Measurements from ENCODE around the gene BOLA1. TPM values are rescaled to one million over a fixed set of nuclear protein-coding genes. Genes with fewer than 3 reads are reported as not detected.
A peak's percentile ranks its signal among the peaks of the same experiment; 100 is the strongest.

Gene BOLA1
- total and polyA plus RNA-seq, 2 of the 13 experiments (the other 11 are each of a cell fraction or from before 2014, with no cell fraction given): 3.2 to 4.2 TPM

GRCh38 chr1:149927563-149928400 is 28.4 kb downstream of the BOLA1 start, which contains the start of gene SF3B4 (continued):
- TF ChIP-seq FOXO1 (CRISPR knock-in tag; IDR thresholded peaks at IDR 0.05) (peak; percentile 36; the same call in 1 of the 2 replicates), E2F2 (CRISPR knock-in tag; IDR thresholded peaks at IDR 0.05; ENCODE audit: borderline replicate concordance) (no peak), TBL1XR1 (IDR thresholded peaks at IDR 0.05; ENCODE audit: borderline replicate concordance, low read length, partially characterized antibody) (no peak), TAF1 (CRISPR knock-in tag; IDR thresholded peaks at IDR 0.05) (peak; percentile 84; the same call in 1 of the 2 replicates), SMAD3 (CRISPR knock-in tag; IDR thresholded peaks at IDR 0.05) (0 out of 2 replicates have a peak, but pooled peaks have one; percentile 20), RAD51 (IDR thresholded peaks at IDR 0.05; ENCODE audit: borderline replicate concordance) (no peak), ELK4 (CRISPR knock-in tag; IDR thresholded peaks at IDR 0.05; ENCODE audit: borderline replicate concordance) (no peak), MZF1 (CRISPR knock-in tag; IDR thresholded peaks at IDR 0.05; ENCODE audit: borderline replicate concordance) (no peak), TFDP1 (CRISPR knock-in tag; IDR thresholded peaks at IDR 0.05; ENCODE audit: borderline replicate concordance) (peak; percentile 76; the same call in 1 of the 2 replicates), TOE1 (CRISPR knock-in tag; IDR thresholded peaks at IDR 0.05) (0 out of 2 replicates have a peak, but pooled peaks have one; percentile 45), ZNF280D (CRISPR knock-in tag; IDR thresholded peaks at IDR 0.05) (no peak), ESRRA (CRISPR knock-in tag; IDR thresholded peaks at IDR 0.05; ENCODE audit: low read depth) (peak; percentile 8; the same call in 1 of the 2 replicates), GMEB2 (CRISPR knock-in tag; IDR thresholded peaks at IDR 0.05; ENCODE audit: low read depth) (peak; percentile 60; the same call in 1 of the 2 replicates), TERF1 (CRISPR knock-in tag; IDR thresholded peaks at IDR 0.05) (no peak), KAT8 (CRISPR knock-in tag; IDR thresholded peaks at IDR 0.05) (peak; percentile 98), JUNB (CRISPR knock-in tag; IDR thresholded peaks at IDR 0.05; ENCODE audit: borderline replicate concordance) (no peak), AKAP8 (CRISPR knock-in tag; IDR thresholded peaks at IDR 0.05) (no peak)

Data from HepG2 (cell line).